ENCODE results near the gene COL23A1. TPM values are rescaled to one million over a fixed set of nuclear protein-coding genes. Genes with fewer than 3 reads are reported as not detected.

The COL23A1 gene
- total and polyA plus RNA-seq, 8 donors = 0.06 to 0.68 (median 0.33) TPM; not detected in 2

GRCh38 chr5:178312880-178313282 lies 277.3 kb downstream of the COL23A1 start:
- DNase-seq (peak in 2 of 6 donors; percentile 16 to 21), ATAC-seq (peak in 2 of 4 donors; percentile 50 to 64), FAIRE-seq (no peak)
- H3K9me3 ChIP-seq = no peaks in the 10 kb centered on the region
- WGBS, 2 donors = 55 to 69% methylated on average over 18 of the region's 18 CpGs
- no peaks in the 10 kb centered on the region for H3K4me1 ChIP-seq
- TF ChIP-seq, protein P1, sequence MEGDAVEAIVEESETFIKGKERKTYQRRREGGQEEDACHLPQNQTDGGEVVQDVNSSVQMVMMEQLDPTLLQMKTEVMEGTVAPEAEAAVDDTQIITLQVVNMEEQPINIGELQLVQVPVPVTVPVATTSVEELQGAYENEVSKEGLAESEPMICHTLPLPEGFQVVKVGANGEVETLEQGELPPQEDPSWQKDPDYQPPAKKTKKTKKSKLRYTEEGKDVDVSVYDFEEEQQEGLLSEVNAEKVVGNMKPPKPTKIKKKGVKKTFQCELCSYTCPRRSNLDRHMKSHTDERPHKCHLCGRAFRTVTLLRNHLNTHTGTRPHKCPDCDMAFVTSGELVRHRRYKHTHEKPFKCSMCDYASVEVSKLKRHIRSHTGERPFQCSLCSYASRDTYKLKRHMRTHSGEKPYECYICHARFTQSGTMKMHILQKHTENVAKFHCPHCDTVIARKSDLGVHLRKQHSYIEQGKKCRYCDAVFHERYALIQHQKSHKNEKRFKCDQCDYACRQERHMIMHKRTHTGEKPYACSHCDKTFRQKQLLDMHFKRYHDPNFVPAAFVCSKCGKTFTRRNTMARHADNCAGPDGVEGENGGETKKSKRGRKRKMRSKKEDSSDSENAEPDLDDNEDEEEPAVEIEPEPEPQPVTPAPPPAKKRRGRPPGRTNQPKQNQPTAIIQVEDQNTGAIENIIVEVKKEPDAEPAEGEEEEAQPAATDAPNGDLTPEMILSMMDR (IDR thresholded peaks at IDR 0.05) = no peak
- H3K36me3 ChIP-seq = no peaks in the 10 kb centered on the region
- no peak overlapping the region for H3K27ac ChIP-seq
- intact Hi-C loops (cut with DNase I) = no loop called here
- H3K27me3 ChIP-seq = no peaks in the 10 kb centered on the region
- H3K4me3 ChIP-seq = no peak overlapping the region

- ATAC-seq (no peak), DNase-seq (peak in 2 of 6 donors; percentile 39 to 53), FAIRE-seq (no peak)
- Histone ChIP-seq H3K27ac (no peak overlapping the region), H3K4me1 (no peaks in the 10 kb centered on the region), H3K36me3 (no peaks in the 10 kb centered on the region), H3K4me3 (no peak overlapping the region), H3K9me3 (no peaks in the 10 kb centered on the region), H3K27me3 (no peaks in the 10 kb centered on the region)
- intact Hi-C loops (cut with DNase I) = no loop called here
- TF ChIP-seq, protein P1 (IDR thresholded peaks at IDR 0.05) = no peak
- 78 to 80% methylated on average over 17 of the region's 17 CpGs for WGBS, 2 donors
These were observed 279.9 kb downstream of the COL23A1 start for GRCh38 chr5:178310130-178310865.

DNA sequence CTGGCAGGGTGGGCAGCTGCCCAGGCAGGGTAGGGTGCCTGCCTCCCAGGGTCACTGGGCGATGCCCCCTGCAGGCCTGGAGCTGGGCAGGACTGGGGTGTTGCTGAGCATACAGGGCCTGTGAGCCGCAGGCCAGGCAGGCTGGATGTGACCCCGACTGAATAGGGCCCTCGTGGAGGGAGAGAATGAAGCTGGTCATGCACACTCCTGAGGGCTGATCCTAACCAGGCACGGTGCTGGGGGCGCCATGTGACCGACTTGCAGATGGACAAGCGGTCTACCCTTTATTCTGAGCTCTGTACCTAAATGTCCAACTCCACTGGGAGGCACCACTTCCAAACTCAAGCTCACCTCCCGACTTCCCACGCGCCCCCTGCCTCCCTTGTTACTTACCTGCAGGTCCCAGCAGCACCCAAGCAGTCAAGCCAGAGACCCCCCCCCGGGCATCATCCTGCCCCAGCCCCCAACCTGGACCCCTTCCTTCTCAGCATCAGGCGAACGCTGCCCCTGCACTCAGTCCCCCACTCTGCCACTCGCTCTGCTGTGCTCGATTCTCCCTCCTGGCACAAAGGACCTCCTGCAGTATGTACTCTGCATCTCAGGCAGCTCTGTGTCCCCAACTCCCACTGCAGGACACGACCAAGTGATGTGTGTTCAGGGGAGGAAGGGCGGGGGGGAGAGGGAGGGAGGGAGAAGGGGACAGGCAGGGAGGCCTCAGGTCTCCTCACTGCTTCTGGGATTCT lies 280.8 kb downstream of the COL23A1 start:
- WGBS, 2 donors = 56 to 63% methylated on average over 17 to 18 of the region's 18 CpGs
- TF ChIP-seq, protein P1 (IDR thresholded peaks at IDR 0.05) = no peak
- Histone ChIP-seq H3K27me3 (no peaks in the 10 kb centered on the region), H3K9me3 (no peaks in the 10 kb centered on the region), H3K4me1 (no peaks in the 10 kb centered on the region), H3K4me3 (no peak overlapping the region), H3K27ac (no peak overlapping the region), H3K36me3 (no peaks in the 10 kb centered on the region)
- ATAC-seq (no peak), DNase-seq (peak in 2 of 6 donors; percentile 39 to 45), FAIRE-seq (no peak)
- intact Hi-C loops (cut with DNase I) = no loop called here

DNA sequence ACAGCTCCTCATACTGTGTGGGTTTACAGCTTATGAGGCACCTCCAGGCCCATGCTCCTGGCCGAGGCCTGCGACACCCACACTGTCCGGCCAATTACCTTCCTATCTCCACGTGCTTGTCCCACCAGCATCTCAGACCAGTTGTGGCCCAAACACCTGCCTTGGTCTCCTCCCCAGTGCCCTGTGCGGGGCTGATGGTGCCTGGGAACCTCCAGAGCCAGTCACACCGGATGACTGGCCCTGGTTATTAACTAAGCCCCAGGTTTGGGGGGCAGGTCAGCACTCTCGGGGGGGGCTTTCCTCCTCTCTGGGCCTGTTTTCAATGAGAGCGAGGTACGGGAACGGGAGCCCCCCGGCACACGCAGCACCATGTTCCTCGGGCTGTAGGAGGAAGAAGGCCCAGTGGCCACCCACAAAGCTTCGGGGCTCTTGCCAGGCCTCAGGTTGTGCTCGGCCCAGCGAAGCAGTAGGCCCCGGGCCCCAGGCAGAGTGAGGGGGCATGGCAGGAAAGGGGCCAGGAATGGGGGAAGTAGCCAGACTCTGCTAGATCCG lies 281.6 kb downstream of the COL23A1 start:
- WGBS, 2 donors = 74 to 89% methylated on average over 18 of the region's 18 CpGs
- ATAC-seq (no peak), DNase-seq (peak in 2 of 6 donors; percentile 34 to 39), FAIRE-seq (no peak)
- Histone ChIP-seq H3K4me3 (no peak overlapping the region), H3K27me3 (no peaks in the 10 kb centered on the region), H3K36me3 (no peaks in the 10 kb centered on the region), H3K9me3 (no peaks in the 10 kb centered on the region), H3K4me1 (no peaks in the 10 kb centered on the region), H3K27ac (no peak overlapping the region)
- TF ChIP-seq, protein P1 (IDR thresholded peaks at IDR 0.05) = no peak
- intact Hi-C loops (cut with DNase I) = no loop called here
